Uterus (tissue), 4 donors: ENCODE measurements around the gene SEPTIN10. TPM values are rescaled to one million over a fixed set of nuclear protein-coding genes. Genes with fewer than 3 reads are reported as not detected.

Experiments
- DNase-seq, 2 donors: peaks; one replicate each; pipeline ENCODE4 v3.0.0-alpha.2; 2019 to 2020
- H3K27ac ChIP-seq, 2 donors: fragments of 200-600 bp; sonication (generic); 1 replicate in 1 of 2; 2 replicates in 1 of 2; pipeline ENCODE4 v1.5.1; 2016 to 2018
- H3K27me3 ChIP-seq, 2 donors: fragments of 200-600 bp; sonication (generic); one replicate each; pipeline ENCODE4 v1.5.1; 2018 to 2019; ENCODE audit warnings: control low read depth in 1 of 2
- H3K36me3 ChIP-seq, 2 donors: fragments of 200-600 bp; sonication (generic); one replicate each; pipeline ENCODE4 v1.5.1; 2019; ENCODE audit warnings: control low read depth in 1 of 2
- H3K4me1 ChIP-seq, 2 donors: fragments of 200-600 bp; sonication (generic); one replicate each; pipeline ENCODE4 v1.5.1; 2018 to 2019; ENCODE audit warnings: control low read depth in 1 of 2
- H3K4me3 ChIP-seq, 2 donors: fragments of 200-600 bp; sonication (generic); 1 replicate in 1 of 2; 2 replicates in 1 of 2; pipeline ENCODE4 v1.5.1; 2018 to 2019; ENCODE audit warnings: mild to moderate bottlenecking in 1 of 2
- H3K9me3 ChIP-seq, 2 donors: fragments of 200-600 bp; sonication (generic); one replicate each; pipeline ENCODE4 v1.5.1; 2019; ENCODE audit warnings: control low read depth in 1 of 2
- POLR2A ChIP-seq, 2 donors: fragments of 450-650 bp; IDR thresholded peaks; one replicate each; pipeline ENCODE4 v1.6.1; 2016; ENCODE audit warnings: antibody characterized with exemption in 2 of 2, mild to moderate bottlenecking in 1 of 2, moderate library complexity in 1 of 2
- intact Hi-C: fragments of 100-400 bp; cut with DNase I; formaldehyde crosslinking; loops from one replicate; pipeline ENCODE4 v1.15.1; 2023; ENCODE audit warnings: low total_unique reads
- total RNA-seq, 4 donors: library from RNA; depleted of rRNA in 3 of 4; stranded (reverse); fragments of >200 nt in 3 of 4; gene quantifications; one replicate each; pipeline versions ENCODE4 v1.1.0 to v1.2.4, GENCODE V29; 2014 to 2023
- TF ChIP-seq, protein P1 (sequence below), 4 experiments: fragments of 200-600 bp in 2 of 4; fragments of 450-650 bp in 2 of 4; sonication (generic) in 2 of 4; IDR thresholded peaks; one replicate each; pipeline ENCODE4 v1.5.1; 2016 to 2019; ENCODE audit warnings: antibody characterized with exemption in 4 of 4, mild to moderate bottlenecking in 2 of 4, moderate library complexity in 1 of 4
- donor health status: DM: yes; HTN: yes; CAD: no.

The SEPTIN10 gene
- total RNA-seq = 100 to 1,000 TPM in 3 of 4 donors, 10 to 100 TPM in 1; 52.8 to 181 (median 121) TPM

DNA sequence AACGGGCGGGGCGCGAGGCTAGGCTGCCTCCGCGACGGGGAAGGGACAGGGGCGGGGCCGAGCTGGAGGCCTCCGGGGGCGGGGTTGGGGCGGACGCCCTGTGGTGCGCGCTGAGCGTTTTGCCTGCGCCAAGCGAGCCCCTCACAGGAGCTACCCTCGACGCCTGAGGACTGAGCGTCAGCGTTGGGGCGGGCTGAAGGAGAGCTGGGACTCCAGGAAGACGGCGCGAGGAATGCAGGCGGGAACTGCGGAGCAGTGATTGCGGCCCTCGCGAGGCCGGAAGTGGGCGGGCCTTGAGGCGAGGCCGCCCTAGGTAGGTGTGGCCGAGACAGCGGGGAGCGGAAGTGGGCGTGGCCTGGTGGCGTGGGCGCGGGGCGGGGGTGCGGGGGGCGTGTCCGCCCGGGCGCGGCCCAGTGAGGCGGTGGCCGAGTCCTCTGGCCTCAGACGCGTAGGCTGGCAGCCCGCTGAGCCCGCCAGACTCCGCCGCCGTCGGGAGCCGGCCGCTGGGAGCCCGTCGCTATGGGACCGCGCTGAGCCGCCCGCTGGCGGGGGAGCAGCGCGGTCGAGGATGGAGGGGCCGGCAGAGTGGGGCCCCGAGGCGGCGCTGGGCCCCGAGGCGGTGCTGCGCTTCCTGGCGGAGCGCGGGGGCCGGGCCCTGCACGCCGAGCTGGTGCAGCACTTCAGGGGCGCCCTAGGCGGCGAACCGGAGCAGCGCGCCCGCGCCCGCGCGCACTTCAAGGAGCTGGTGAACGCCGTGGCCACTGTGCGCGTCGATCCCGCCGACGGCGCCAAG lies at the start of gene SEPTIN10, which contains the start of gene SOWAHC:
SEPTIN10 (minus strand) TSS at position 45 of the 793 bp plus-strand sequence. CDS start 139 bp downstream, outside the sequence.
SOWAHC (plus strand) TSS at position 443 of the 793 bp plus-strand sequence; CDS start at position 569, 126 bp downstream.
- Histone ChIP-seq H3K4me3 (peak within 1 kb of the TSS; percentile 48 to 91), H3K36me3 (no peaks in the 10 kb centered on the region), H3K27me3 (no peaks in the 10 kb centered on the region), H3K27ac (peak within 1 kb of the TSS; percentile 96 to 100), H3K9me3 (no peaks in the 10 kb centered on the region), H3K4me1 (peaks cover 0 to 8% of the 10 kb centered on the region in 2 donors)
- peak; percentile 75 to 94 for TF ChIP-seq POLR2A (IDR thresholded peaks at IDR 0.05)
- TF ChIP-seq, protein P1, sequence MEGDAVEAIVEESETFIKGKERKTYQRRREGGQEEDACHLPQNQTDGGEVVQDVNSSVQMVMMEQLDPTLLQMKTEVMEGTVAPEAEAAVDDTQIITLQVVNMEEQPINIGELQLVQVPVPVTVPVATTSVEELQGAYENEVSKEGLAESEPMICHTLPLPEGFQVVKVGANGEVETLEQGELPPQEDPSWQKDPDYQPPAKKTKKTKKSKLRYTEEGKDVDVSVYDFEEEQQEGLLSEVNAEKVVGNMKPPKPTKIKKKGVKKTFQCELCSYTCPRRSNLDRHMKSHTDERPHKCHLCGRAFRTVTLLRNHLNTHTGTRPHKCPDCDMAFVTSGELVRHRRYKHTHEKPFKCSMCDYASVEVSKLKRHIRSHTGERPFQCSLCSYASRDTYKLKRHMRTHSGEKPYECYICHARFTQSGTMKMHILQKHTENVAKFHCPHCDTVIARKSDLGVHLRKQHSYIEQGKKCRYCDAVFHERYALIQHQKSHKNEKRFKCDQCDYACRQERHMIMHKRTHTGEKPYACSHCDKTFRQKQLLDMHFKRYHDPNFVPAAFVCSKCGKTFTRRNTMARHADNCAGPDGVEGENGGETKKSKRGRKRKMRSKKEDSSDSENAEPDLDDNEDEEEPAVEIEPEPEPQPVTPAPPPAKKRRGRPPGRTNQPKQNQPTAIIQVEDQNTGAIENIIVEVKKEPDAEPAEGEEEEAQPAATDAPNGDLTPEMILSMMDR (IDR thresholded peaks at IDR 0.05) = peak in 1 of 4 experiments; percentile 1
- peak; percentile 96 to 98 for DNase-seq
- intact Hi-C loops = no loop called here

DNA sequence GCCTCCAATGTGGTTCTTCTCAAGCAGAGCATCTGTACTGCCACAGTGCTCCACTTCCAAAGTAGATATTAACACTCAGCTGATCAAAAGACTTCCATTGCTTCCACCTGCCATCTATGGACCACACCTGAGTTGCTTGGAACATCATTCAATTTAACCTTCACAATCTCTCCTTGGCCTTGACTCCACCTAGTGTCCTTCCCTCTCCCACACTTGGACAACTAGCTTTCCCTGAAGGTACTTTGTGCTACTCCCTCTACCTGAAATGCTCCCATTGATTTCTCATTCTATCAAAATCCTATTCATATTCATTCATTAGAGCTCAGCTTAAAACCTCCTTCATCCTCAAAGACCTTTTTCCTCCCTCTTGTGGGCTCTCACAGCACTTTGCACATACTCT lies 49.1 kb upstream of the SEPTIN10 start:
- Histone ChIP-seq H3K27me3 (no peaks in the 10 kb centered on the region), H3K4me1 (no peaks in the 10 kb centered on the region), H3K36me3 (no peaks in the 10 kb centered on the region), H3K4me3 (no peak overlapping the region), H3K27ac (no peak overlapping the region), H3K9me3 (no peaks in the 10 kb centered on the region)
- intact Hi-C loops = no loop called here
- no peak for DNase-seq
- no peak for TF ChIP-seq POLR2A (IDR thresholded peaks at IDR 0.05)
- TF ChIP-seq, protein P1 (IDR thresholded peaks at IDR 0.05) = no peak

DNA sequence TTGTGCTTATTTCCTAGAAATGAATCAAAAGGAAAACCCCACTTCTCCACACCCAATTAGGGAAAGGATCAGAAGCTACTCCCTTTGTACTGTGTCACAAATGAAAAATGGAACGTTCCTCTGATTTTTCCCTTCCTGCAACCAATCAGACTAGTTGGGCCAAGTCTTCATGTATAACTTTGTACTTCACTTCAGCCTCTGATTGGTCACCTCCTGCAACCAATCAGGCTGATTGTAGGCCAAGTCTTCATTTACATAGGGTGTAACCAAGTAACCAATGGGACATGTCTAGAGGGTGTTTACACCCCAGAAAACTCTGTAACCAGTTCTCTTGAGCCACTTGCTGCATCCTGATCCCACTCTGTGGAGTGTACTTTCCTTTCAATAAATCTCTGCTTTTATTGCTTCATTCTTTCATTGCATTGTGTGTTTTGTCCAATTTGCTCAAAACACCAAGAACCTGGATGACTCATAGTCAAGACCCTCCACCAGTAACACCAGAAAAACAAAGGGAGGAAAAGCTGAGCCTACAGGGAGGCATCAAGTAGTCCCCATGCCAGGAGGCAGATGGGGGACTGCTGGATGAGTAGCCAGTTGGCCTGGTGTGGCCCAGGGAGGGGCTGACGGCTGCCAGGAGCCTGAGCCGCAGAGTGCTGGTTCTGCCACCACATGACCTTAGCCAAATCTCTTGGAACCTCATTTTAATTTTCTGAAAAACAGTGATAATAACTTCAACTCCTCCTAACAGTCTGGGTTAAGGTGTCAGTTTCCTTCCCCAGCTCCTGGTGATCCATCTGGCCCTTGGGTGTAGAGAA lies 46.5 kb upstream of the SEPTIN10 start:
- Histone ChIP-seq H3K27me3 (no peaks in the 10 kb centered on the region), H3K36me3 (no peaks in the 10 kb centered on the region), H3K9me3 (no peaks in the 10 kb centered on the region), H3K4me3 (no peak overlapping the region), H3K4me1 (no peaks in the 10 kb centered on the region), H3K27ac (no peak overlapping the region)
- intact Hi-C loops = no loop called here
- TF ChIP-seq, protein P1 (IDR thresholded peaks at IDR 0.05) = no peak
- no peak for TF ChIP-seq POLR2A (IDR thresholded peaks at IDR 0.05)
- no peak for DNase-seq

DNA sequence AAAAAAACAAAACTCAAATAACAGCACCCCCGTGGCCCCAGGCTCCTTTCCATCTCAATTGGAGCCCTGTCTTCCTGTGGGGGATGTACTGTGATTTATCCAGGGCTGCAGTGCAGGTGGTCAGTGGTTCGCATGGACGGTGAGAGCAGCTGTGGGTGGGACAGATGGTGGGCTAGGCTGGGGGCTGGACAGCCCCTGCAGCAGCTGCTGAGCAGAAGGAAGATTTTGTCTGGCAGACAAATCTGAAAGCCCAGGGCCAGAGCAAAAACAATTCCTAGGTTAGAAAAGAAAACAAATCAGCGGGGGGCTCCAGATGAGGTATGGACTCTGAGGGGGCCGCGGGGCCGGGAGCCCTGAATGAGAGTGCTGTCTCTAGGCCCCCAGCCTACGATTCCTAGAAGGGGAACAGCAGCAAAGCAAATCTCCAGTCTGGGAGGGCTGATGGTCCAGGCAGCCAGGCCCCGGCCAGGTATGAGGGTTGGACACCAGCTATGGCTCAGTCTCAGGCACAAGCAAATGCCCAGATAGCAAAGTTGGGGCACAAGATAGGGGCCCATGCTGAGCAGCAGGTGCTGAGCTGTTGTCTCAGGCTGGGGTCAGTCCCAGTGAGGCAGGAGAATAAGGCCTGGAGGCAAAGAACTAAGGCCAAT lies 45.8 kb upstream of the SEPTIN10 start:
- DNase-seq = no peak
- Histone ChIP-seq H3K36me3 (no peaks in the 10 kb centered on the region), H3K4me1 (no peaks in the 10 kb centered on the region), H3K27ac (no peak overlapping the region), H3K27me3 (no peaks in the 10 kb centered on the region), H3K9me3 (no peaks in the 10 kb centered on the region), H3K4me3 (no peak overlapping the region)
- intact Hi-C loops = no loop called here
- no peak for TF ChIP-seq POLR2A (IDR thresholded peaks at IDR 0.05)
- TF ChIP-seq, protein P1 (IDR thresholded peaks at IDR 0.05) = no peak
